ENCODE measurements around the gene SURF4. TPM values are rescaled to one million over a fixed set of nuclear protein-coding genes. Genes with fewer than 3 reads are reported as not detected.

Gene SURF4
- total RNA-seq, 2 experiments from 2014 or later, result 90.7 to 94.6 TPM

DNA sequence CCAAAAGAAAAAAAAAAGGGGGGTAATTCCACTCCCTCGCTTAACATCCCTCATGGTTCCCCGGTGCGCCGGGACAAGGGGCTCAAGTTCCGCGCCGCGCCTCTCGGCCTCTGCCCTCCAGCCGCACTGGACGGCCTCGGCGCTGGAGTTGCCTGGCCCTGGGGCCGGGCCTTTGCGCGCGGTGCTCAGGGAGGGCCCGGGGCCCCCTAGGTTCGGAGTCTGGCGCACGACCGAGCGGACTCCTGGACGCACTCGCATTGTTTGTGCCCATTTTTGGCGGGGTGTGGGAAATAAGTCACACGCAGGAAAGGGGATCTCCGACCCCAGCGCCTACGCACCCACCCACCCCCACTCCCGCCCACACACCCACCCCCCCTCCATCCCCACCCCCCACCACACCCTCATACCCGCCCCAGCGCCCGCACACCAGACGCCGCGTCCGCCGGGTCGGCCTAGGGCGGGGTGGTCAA lies 28.3 kb downstream of the SURF4 start:
- H3K36me3 ChIP-seq (ENCODE audit: insufficient read depth, low read length), result peaks cover 70% of the 10 kb centered on the region

DNA sequence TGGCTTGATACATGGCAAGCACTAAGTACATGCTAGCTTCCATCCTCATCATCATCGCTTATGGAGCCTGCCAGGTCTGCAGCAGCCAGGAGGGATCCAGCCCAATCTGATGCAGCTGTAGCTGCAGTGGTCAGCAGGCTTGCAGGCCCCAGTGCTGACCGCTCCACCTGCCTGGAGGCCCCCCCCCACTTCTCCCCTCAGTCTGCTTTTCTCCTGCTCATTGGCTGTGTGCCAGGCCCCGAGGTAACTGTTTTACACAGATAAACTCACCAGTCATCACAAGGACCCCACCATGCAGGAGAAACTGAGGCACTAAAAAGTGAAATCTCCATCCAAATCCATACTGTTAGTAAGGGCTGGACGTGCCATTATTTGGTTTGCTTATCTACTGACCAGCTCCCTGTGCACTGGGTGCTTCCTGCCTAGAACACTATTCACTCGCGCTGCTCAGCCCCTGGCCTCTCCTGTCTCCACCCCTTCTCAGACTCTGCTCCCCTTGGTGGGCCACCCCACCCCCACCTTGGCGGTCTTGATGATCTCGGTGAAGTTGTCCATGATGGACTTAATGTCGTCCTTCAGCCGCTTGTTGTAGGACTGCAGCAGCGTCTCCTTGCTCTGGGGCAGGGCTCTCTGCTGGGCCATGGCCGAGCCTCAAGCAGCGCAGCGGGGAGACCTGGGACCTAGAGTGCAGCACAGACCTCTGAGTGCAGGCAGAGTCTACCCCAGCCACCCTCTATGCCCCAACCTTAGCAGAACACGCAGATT lies 29.7 kb downstream of the SURF4 start:
- Histone ChIP-seq H3K36me3 (ENCODE audit: insufficient read depth, low read length) (peaks cover 68% of the 10 kb centered on the region), H3K27ac (ENCODE audit: low read depth in 1 of 2, low read length in 2 of 2) (no peak overlapping the region), H3K27me3 (ENCODE audit: control insufficient read depth in 1 of 2, insufficient read depth in 2 of 2, low read length in 2 of 2) (no peaks in the 10 kb centered on the region), H3K9me3 (ENCODE audit: control insufficient read depth in 1 of 2, insufficient read depth in 1 of 2, low read length in 2 of 2) (no peaks in the 10 kb centered on the region), H3K4me1 (ENCODE audit: insufficient read depth, low read length) (peaks cover 50% of the 10 kb centered on the region), H3K4me3 (ENCODE audit: low read length) (peak overlapping the region; percentile 88)
- TF ChIP-seq, protein P1, sequence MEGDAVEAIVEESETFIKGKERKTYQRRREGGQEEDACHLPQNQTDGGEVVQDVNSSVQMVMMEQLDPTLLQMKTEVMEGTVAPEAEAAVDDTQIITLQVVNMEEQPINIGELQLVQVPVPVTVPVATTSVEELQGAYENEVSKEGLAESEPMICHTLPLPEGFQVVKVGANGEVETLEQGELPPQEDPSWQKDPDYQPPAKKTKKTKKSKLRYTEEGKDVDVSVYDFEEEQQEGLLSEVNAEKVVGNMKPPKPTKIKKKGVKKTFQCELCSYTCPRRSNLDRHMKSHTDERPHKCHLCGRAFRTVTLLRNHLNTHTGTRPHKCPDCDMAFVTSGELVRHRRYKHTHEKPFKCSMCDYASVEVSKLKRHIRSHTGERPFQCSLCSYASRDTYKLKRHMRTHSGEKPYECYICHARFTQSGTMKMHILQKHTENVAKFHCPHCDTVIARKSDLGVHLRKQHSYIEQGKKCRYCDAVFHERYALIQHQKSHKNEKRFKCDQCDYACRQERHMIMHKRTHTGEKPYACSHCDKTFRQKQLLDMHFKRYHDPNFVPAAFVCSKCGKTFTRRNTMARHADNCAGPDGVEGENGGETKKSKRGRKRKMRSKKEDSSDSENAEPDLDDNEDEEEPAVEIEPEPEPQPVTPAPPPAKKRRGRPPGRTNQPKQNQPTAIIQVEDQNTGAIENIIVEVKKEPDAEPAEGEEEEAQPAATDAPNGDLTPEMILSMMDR (IDR thresholded peaks at IDR 0.05), result no peak
- Mint-ChIP-seq H3K9me3 (no peaks in the 10 kb centered on the region), H3K27me3 (no peaks in the 10 kb centered on the region), H3K4me3 (peak overlapping the region; percentile 88), H3K27ac (peak overlapping the region; percentile 69), H3K4me1 (ENCODE audit: low read depth) (peaks cover 34% of the 10 kb centered on the region), H3K36me3 (ENCODE audit: low read depth) (peaks cover 66% of the 10 kb centered on the region)
- ATAC-seq (ENCODE audit: poor library complexity) (no peak), DNase-seq (no peak)
- CTCF ChIA-PET, result interaction anchor here (2.8 kb wide), 1 partner anchor 25 kb away, joined by 11 read pairs; no protein-coding TSS in a partner anchor
- intact Hi-C loops (cut with DNase I, micrococcal nuclease), result loop anchor here in 1 of 2 experiments (5.0 to 10.0 kb wide), 2 partner anchors 314 to 941 kb away; partner anchors contain the start of genes GTF3C5 and TTF1
- POLR2A ChIA-PET, result interaction anchor here (2.7 to 3.1 kb wide), 2 partner anchors 11 to 31 kb away, joined by 26 to 45 read pairs; partner anchors contain the start of genes STKLD1, SURF1 and SURF2

More for the DNA sequence above, 28.3 kb downstream of the SURF4 start:
- Histone ChIP-seq H3K27ac (ENCODE audit: low read depth in 1 of 2, low read length in 2 of 2) (peak overlapping the region; percentile 84 to 91), H3K9me3 (ENCODE audit: control insufficient read depth in 1 of 2, insufficient read depth in 1 of 2, low read length in 2 of 2) (no peaks in the 10 kb centered on the region), H3K4me1 (ENCODE audit: insufficient read depth, low read length) (peaks cover 50% of the 10 kb centered on the region), H3K4me3 (ENCODE audit: low read length) (peak overlapping the region; percentile 88), H3K27me3 (ENCODE audit: control insufficient read depth in 1 of 2, insufficient read depth in 2 of 2, low read length in 2 of 2) (no peaks in the 10 kb centered on the region)
- peak; percentile 32 for ATAC-seq (ENCODE audit: poor library complexity)
- peak overlapping the region; percentile 85 for H3K27ac Mint-ChIP-seq
- H3K9me3 Mint-ChIP-seq, result no peaks in the 10 kb centered on the region
- peak in 6 of 14 experiments; percentile 23 to 82 (median 47) for DNase-seq
- TF ChIP-seq, protein P1 (IDR thresholded peaks at IDR 0.05), result no peak
- H3K4me3 Mint-ChIP-seq, result peak overlapping the region; percentile 96
- H3K4me1 Mint-ChIP-seq (ENCODE audit: low read depth), result peaks cover 39% of the 10 kb centered on the region
- peaks cover 72% of the 10 kb centered on the region for H3K36me3 Mint-ChIP-seq (ENCODE audit: low read depth)
- intact Hi-C loops (cut with DNase I, micrococcal nuclease), result loop anchor here in 1 of 2 experiments (5.0 to 10.0 kb wide), 2 partner anchors 315 to 943 kb away; partner anchors contain the start of genes GTF3C5 and TTF1
- no peaks in the 10 kb centered on the region for H3K27me3 Mint-ChIP-seq
- ChIA-PET POLR2A (interaction anchor here (0.7 to 3.1 kb wide), 12 partner anchors 8 to 317 kb away, joined by 3 to 45 read pairs (median 10); partner anchors contain the start of genes GTF3C5, STKLD1, SURF1 and SURF2), CTCF (interaction anchor here (0.8 to 2.8 kb wide), 6 partner anchors 24 to 325 kb away, joined by 3 to 11 read pairs (median 3); no protein-coding TSS in a partner anchor)

DNA sequence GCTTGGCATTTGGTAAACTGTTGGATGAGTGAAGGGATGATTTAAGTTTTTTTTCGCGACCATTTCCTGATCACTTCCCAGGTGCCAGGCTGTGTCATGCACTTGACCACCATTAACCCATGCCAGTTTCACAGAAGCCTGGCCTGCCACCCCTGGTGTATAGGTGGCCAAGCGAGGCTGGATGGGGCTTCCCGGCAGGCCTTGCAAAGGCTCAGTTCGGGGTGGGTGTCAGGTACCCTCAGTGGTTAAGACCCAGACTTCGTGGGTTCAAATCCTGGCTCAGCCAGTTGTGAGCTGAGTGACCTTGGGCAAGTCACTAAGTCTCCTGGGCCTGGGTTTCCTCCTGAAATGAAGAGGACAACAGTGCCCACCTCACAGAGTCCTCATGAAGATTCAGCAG lies 30.3 kb downstream of the SURF4 start:
- no peak for DNase-seq
- CTCF ChIA-PET, result no interaction called here
- peaks cover 66% of the 10 kb centered on the region for H3K36me3 Mint-ChIP-seq (ENCODE audit: low read depth)
- Histone ChIP-seq H3K9me3 (ENCODE audit: control insufficient read depth in 1 of 2, insufficient read depth in 1 of 2, low read length in 2 of 2) (no peaks in the 10 kb centered on the region), H3K27me3 (ENCODE audit: control insufficient read depth in 1 of 2, insufficient read depth in 2 of 2, low read length in 2 of 2) (no peaks in the 10 kb centered on the region), H3K27ac (ENCODE audit: low read depth in 1 of 2, low read length in 2 of 2) (no peak overlapping the region), H3K4me1 (ENCODE audit: insufficient read depth, low read length) (peaks cover 56% of the 10 kb centered on the region), H3K36me3 (ENCODE audit: insufficient read depth, low read length) (peaks cover 67% of the 10 kb centered on the region), H3K4me3 (ENCODE audit: low read length) (no peak overlapping the region)
- no peak for ATAC-seq (ENCODE audit: poor library complexity)
- no peak overlapping the region for H3K27ac Mint-ChIP-seq
- H3K4me1 Mint-ChIP-seq (ENCODE audit: low read depth), result peaks cover 37% of the 10 kb centered on the region
- peak overlapping the region; percentile 88 for H3K4me3 Mint-ChIP-seq
- no peaks in the 10 kb centered on the region for H3K27me3 Mint-ChIP-seq
- no peaks in the 10 kb centered on the region for H3K9me3 Mint-ChIP-seq
- POLR2A ChIA-PET, result no interaction called here
- intact Hi-C loops (cut with DNase I, micrococcal nuclease), result loop anchor here in 1 of 2 experiments (5.0 to 10.0 kb wide), 2 partner anchors 313 to 941 kb away; partner anchors contain the start of genes GTF3C5 and TTF1
- TF ChIP-seq, protein P1 (IDR thresholded peaks at IDR 0.05), result no peak
